B cell (primary cell): Measurements from ENCODE around the gene CTIF. TPM values are rescaled to one million over a fixed set of nuclear protein-coding genes. Genes with fewer than 3 reads are reported as not detected.

Experiments used
- ATAC-seq: fragments of 200-7000 bp; cut with Tn5 transposase; one replicate; pipeline ENCODE4 v1.10.0; 2021; ENCODE audit warnings: low read depth, mild to moderate bottlenecking, moderate number of reproducible peaks, moderate library complexity
- CTCF ChIA-PET: fragments of 350-600 bp; sonication (Branson Sonifier 250); formaldehyde crosslinking; loops from one replicate; lab custom pipeline; 2021; ENCODE audit warnings: antibody characterized with exemption, inconsistent platforms; lab: Charles Lee
- POLR2A ChIA-PET: fragments of 350-600 bp; sonication (Branson Sonifier 250); formaldehyde crosslinking; loops from one replicate; lab custom pipeline; 2021; ENCODE audit warnings: antibody characterized with exemption; lab: Charles Lee
- DNase-seq: peaks from one replicate; pipeline ENCODE4 v3.0.0; 2013
- H2AFZ ChIP-seq: 2 replicates; pipeline ENCODE4 v1.6.1; 2012; ENCODE audit warnings: mild to moderate bottlenecking, low read depth, low read length; ENCODE audit not compliant: insufficient read depth, poor library complexity, severe bottlenecking
- H3K27ac ChIP-seq, 2 donors: 1 replicate in 1 of 2; 2 replicates in 1 of 2; pipeline ENCODE4 v1.5.1; 2012 to 2013; ENCODE audit warnings: low read length in 2 of 2, mild to moderate bottlenecking in 2 of 2, moderate library complexity in 1 of 2
- H3K27me3 ChIP-seq, 4 experiments: fragments of 200-600 bp in 1 of 4; sonication (generic) in 1 of 4; replicated peaks in 1 of 4; 1 replicate in 2 of 4; 2 replicates in 2 of 4; pipeline versions ENCODE4 v1.6.1 to v1.7.0; 2013 to 2016; ENCODE audit warnings: low read length in 3 of 4, mild to moderate bottlenecking in 2 of 4, mixed read lengths in 1 of 4, moderate library complexity in 1 of 4; ENCODE audit not compliant: insufficient read depth in 4 of 4, control insufficient read depth in 3 of 4; ENCODE audit errors: control extremely low read depth in 1 of 4
- H3K36me3 ChIP-seq, 2 experiments: replicated peaks in 1 of 2; 1 replicate in 1 of 2; 2 replicates in 1 of 2; pipeline versions ENCODE4 v1.6.1 to v1.7.1; 2013; ENCODE audit warnings: low read length in 1 of 2; ENCODE audit not compliant: insufficient read depth in 2 of 2, control insufficient read depth in 1 of 2; ENCODE audit errors: control extremely low read depth in 1 of 2, extremely low read depth in 1 of 2
- H3K4me1 ChIP-seq, 2 donors: fragments of 200-600 bp in 1 of 2; sonication (generic) in 1 of 2; 1 replicate in 1 of 2; 2 replicates in 1 of 2; pipeline versions ENCODE4 v1.5.1 to v1.6.1; 2013 to 2017; ENCODE audit warnings: low read length in 2 of 2; ENCODE audit not compliant: control insufficient read depth in 2 of 2, insufficient read depth in 2 of 2
- H3K4me2 ChIP-seq: replicated peaks from 2 replicates; pipeline ENCODE3; 2012; ENCODE audit warnings: mild to moderate bottlenecking, low read depth, low read length; ENCODE audit not compliant: poor library complexity, severe bottlenecking
- H3K4me3 ChIP-seq, 5 experiments: fragments of 200-600 bp in 1 of 5; sonication (generic) in 1 of 5; 1 replicate in 3 of 5; 2 replicates in 2 of 5; pipeline versions ENCODE4 v1.5.1 to v1.7.0; 2011 to 2016; ENCODE audit warnings: low read length in 4 of 5, mild to moderate bottlenecking in 4 of 5, low read depth in 2 of 5, control low read depth in 1 of 5, moderate library complexity in 1 of 5; ENCODE audit not compliant: insufficient read depth in 1 of 5; ENCODE audit errors: control extremely low read depth in 1 of 5, extremely low read depth in 1 of 5
- H3K79me2 ChIP-seq: fragments of 200-600 bp; sonication (generic); one replicate; pipeline ENCODE4 v1.6.0; 2016; ENCODE audit warnings: low read length; ENCODE audit not compliant: control insufficient read depth, insufficient read depth
- H3K9ac ChIP-seq: fragments of 200-600 bp; sonication (generic); 2 replicates; pipeline ENCODE4 v1.6.1; 2017; ENCODE audit warnings: mild to moderate bottlenecking, low read length, moderate library complexity
- H3K9me3 ChIP-seq, 3 donors: one replicate each; pipeline versions ENCODE4 v1.6.1 to v1.7.1; 2013; ENCODE audit warnings: low read length in 2 of 3; ENCODE audit not compliant: control insufficient read depth in 2 of 3, insufficient read depth in 1 of 3; ENCODE audit errors: control extremely low read depth in 1 of 3
- H4K20me1 ChIP-seq: 2 replicates; pipeline ENCODE4 v1.6.0; 2012; ENCODE audit warnings: mild to moderate bottlenecking, low read length; ENCODE audit not compliant: insufficient read depth, control insufficient read depth, poor library complexity, severe bottlenecking
- H3K27ac Mint-ChIP-seq: one replicate; pipeline ENCODE4 v1.8.0; 2021; ENCODE audit warnings: mixed read lengths
- H3K27me3 Mint-ChIP-seq: one replicate; pipeline ENCODE4 v1.8.0; 2021; ENCODE audit warnings: mixed read lengths
- H3K4me1 Mint-ChIP-seq: one replicate; pipeline ENCODE4 v1.8.0; 2021; ENCODE audit warnings: mixed read lengths
- H3K4me3 Mint-ChIP-seq: one replicate; pipeline ENCODE4 v1.8.0; 2021; ENCODE audit warnings: mixed read lengths
- H3K9me3 Mint-ChIP-seq: one replicate; pipeline ENCODE4 v1.8.0; 2022; ENCODE audit warnings: mixed read lengths; ENCODE audit not compliant: insufficient read depth
- EZH2 ChIP-seq: IDR thresholded peaks from 2 replicates; pipeline ENCODE4 v1.6.1; 2012; ENCODE audit warnings: borderline replicate concordance, low read depth, mild to moderate bottlenecking, moderate library complexity, low read length; ENCODE audit not compliant: insufficient read depth, poor library complexity, severe bottlenecking
- WGBS: methylation state at CpG from one replicate; pipeline ENCODE4 v1.1.5; 2013; ENCODE audit warnings: missing lambda C conversion rate; ENCODE audit not compliant: insufficient coverage; 5-methylcytosine and 5-hydroxymethylcytosine counted together
- intact Hi-C: fragments of 100-400 bp; cut with micrococcal nuclease; formaldehyde crosslinking; loops from one replicate; pipeline ENCODE4 v1.10.0; 2022
- polyA plus RNA-seq: library from polyadenylated mRNA; depleted of rRNA; stranded (reverse); fragments of >200 nt; gene quantifications from 2 replicates; pipeline ENCODE4 v1.2.3, GENCODE V29; 2012
- total RNA-seq, 2 donors: library from RNA; stranded (reverse); fragments of 120-200 nt in 1 of 2; gene quantifications; 1 replicate in 1 of 2; 2 replicates in 1 of 2; pipeline versions ENCODE4 v1.2.3 to v1.2.4, GENCODE V29; 2013 to 2022
- TF ChIP-seq, protein P1 (sequence below): fragments of 200-600 bp; IDR thresholded peaks from one replicate; pipeline ENCODE4 v1.8.0; 2022; ENCODE audit warnings: antibody characterized with exemption, mild to moderate bottlenecking

The CTIF gene
- total and polyA plus RNA-seq, 2 donors (not counting 1 experiment from before 2014, with no cell fraction given), result 3.6 to 16.2 TPM

DNA sequence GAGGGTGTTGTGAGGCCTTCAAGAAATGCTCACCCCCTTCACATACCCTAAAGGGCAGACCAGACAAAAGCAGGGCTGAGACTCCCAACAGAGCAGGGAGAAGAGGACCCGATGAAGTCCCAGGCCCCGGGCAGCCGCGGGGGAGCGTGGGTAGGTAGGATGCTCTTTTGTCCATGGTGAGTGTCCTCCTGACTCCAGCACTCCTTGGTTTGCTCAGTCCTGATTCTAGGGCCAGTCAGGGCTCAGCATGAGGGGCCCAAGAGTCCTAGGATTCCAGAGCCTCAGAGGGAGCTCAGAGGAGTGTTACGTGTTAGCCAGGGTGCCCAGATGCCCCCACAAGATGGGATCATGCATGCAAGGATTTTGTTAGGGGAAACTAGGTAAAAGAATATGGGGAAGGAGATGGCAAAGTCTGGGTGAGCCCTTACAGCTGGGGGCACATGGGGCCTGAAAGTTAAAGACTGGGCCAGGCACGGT is 347.1 kb downstream of the CTIF start:
- Mint-ChIP-seq H3K4me1 (no peaks in the 10 kb centered on the region), H3K27ac (no peak overlapping the region), H3K27me3 (no peaks in the 10 kb centered on the region), H3K9me3 (no peaks in the 10 kb centered on the region), H3K4me3 (no peak overlapping the region)
- no peaks in the 10 kb centered on the region for H3K4me1 ChIP-seq
- no peak overlapping the region for H2AFZ ChIP-seq
- WGBS, result 96% methylated on average over 7 of the region's 7 CpGs
- intact Hi-C loops, result no loop called here
- H3K27ac ChIP-seq, result no peak overlapping the region
- no peak overlapping the region for H3K9ac ChIP-seq
- DNase-seq, result no peak
- CTCF ChIA-PET, result no interaction called here
- TF ChIP-seq EZH2, result no peak
- TF ChIP-seq, protein P1, sequence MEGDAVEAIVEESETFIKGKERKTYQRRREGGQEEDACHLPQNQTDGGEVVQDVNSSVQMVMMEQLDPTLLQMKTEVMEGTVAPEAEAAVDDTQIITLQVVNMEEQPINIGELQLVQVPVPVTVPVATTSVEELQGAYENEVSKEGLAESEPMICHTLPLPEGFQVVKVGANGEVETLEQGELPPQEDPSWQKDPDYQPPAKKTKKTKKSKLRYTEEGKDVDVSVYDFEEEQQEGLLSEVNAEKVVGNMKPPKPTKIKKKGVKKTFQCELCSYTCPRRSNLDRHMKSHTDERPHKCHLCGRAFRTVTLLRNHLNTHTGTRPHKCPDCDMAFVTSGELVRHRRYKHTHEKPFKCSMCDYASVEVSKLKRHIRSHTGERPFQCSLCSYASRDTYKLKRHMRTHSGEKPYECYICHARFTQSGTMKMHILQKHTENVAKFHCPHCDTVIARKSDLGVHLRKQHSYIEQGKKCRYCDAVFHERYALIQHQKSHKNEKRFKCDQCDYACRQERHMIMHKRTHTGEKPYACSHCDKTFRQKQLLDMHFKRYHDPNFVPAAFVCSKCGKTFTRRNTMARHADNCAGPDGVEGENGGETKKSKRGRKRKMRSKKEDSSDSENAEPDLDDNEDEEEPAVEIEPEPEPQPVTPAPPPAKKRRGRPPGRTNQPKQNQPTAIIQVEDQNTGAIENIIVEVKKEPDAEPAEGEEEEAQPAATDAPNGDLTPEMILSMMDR, result no peak
- no peaks in the 10 kb centered on the region for H3K27me3 ChIP-seq
- no peaks in the 10 kb centered on the region for H3K79me2 ChIP-seq
- H3K9me3 ChIP-seq, result no peaks in the 10 kb centered on the region
- H3K4me3 ChIP-seq, result no peak overlapping the region
- ATAC-seq, result no peak
- no peaks in the 10 kb centered on the region for H3K36me3 ChIP-seq
- POLR2A ChIA-PET, result no interaction called here
- H3K4me2 ChIP-seq, result no peak overlapping the region
- H4K20me1 ChIP-seq, result no peaks in the 10 kb centered on the region

DNA sequence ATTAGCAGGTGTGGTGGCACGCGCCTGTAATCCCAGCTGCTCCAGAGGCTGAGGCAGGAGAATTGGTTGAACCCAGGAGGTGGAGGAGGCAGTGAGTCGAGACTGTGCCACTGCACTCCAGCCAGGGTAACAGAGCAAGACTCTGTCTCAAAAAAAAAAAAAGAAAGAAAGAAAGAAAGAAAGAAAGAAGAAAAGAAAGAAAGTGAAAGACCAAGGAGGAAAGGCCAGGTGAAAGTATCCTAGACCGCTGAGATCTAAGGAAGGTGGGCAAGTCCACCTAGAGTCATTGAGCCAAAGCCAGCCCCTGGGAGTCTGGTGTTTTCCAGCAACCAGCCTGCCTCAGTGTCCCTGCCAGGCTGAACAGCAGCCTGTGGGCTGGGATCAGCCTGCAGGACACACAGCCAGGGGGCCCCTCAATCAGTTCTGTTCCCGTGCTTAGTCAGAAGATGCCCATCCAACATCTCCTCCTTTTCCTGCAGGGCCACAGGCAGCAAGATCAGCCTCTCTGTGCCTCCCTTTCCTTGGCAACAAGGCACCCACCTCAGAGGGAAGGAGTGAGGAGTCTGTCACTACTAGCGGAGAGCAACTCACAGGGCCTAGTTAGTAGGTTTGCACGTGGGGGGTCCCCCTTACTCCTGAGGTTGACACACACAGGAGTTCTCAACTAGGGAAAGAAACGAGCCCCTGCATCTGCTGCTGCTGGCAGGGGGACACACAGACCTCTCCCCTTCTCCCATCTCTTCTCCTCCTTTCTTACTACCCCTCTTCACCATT is 347.9 kb downstream of the CTIF start:
- POLR2A ChIA-PET, result no interaction called here
- ATAC-seq (no peak), DNase-seq (no peak)
- CTCF ChIA-PET, result no interaction called here
- Mint-ChIP-seq H3K9me3 (no peaks in the 10 kb centered on the region), H3K4me1 (no peaks in the 10 kb centered on the region), H3K27me3 (no peaks in the 10 kb centered on the region), H3K4me3 (no peak overlapping the region), H3K27ac (no peak overlapping the region)
- no peak overlapping the region for H3K4me2 ChIP-seq
- H3K79me2 ChIP-seq, result no peaks in the 10 kb centered on the region
- no peaks in the 10 kb centered on the region for H3K9me3 ChIP-seq
- no peaks in the 10 kb centered on the region for H3K27me3 ChIP-seq
- no peak overlapping the region for H2AFZ ChIP-seq
- no peak overlapping the region for H3K9ac ChIP-seq
- intact Hi-C loops, result no loop called here
- no peaks in the 10 kb centered on the region for H4K20me1 ChIP-seq
- WGBS, result 97% methylated on average over 5 of the region's 8 CpGs
- no peaks in the 10 kb centered on the region for H3K36me3 ChIP-seq
- no peaks in the 10 kb centered on the region for H3K4me1 ChIP-seq
- TF ChIP-seq EZH2, result no peak
- TF ChIP-seq, protein P1, result no peak
- no peak overlapping the region for H3K27ac ChIP-seq
- H3K4me3 ChIP-seq, result no peak overlapping the region
